ENCODE measurements around the gene MYLK2.
"Not testable (repeated sequence)": the region's sequence is repeated elsewhere in the genome, so short reads cannot be mapped to it uniquely, and the experiment has no call there.

The MYLK2 gene

GRCh38 chr20:31824125-31824485, 4.9 kb downstream of the MYLK2 start:
- no peaks in the 10 kb centered on the region for H4K20me1 ChIP-seq (ENCODE audit: insufficient read depth, low read length)
- no peak overlapping the region for H3K4me2 ChIP-seq (ENCODE audit: low read length)

DNA sequence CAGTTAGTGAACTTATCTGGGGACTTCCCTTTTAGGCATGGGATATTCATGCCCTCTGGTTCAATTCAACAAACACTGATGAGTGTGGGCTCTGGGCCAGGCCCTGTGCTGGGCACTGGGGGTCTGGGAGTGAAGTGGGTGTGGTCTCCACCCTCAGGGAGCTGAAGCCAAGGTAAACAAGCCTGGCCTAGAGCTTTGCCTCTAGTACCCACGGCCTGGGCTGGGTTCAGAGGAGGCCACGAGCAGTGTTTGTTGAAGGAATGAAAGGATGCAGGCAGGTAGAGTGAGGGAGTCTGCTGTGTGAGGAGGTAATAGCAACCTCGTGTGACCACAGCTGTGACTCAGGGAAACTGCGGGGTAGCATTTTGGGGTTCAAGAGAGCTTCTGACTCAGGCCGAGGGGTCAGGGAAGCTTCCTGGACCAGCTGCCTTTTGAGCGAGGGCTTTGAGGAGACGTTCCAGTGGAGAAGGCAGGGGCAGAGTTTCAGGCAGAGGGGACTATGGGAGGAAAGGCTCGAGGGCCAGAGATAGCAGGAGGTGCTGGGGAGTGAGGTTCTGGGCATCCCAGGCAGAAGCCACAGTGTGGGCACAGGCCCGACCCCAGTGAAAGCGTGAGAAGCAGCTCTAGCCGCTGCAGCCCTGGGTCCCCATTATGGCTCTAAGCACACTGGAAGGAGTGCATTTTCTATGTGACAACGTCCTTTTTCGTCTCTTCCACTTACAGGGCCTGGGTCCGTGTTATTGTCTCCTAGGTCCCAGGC, 5.6 kb downstream of the MYLK2 start:
- Histone ChIP-seq H3K27ac (ENCODE audit: low read length) (no peak overlapping the region), H3K27me3 (ENCODE audit: low read depth, low read length) (no peaks in the 10 kb centered on the region), H3K36me3 (replicated peaks; ENCODE audit: low read depth, low read length) (no peaks in the 10 kb centered on the region), H3K9me3 (ENCODE audit: insufficient read depth, low read length) (no peaks in the 10 kb centered on the region), H3K4me3 (ENCODE audit: low read length) (no peak overlapping the region), H3K4me2 (ENCODE audit: low read length) (no peak overlapping the region), H3K9ac (ENCODE audit: low read length) (no peak overlapping the region), H4K20me1 (ENCODE audit: insufficient read depth, low read length) (no peaks in the 10 kb centered on the region), H3K4me1 (ENCODE audit: low read length) (0 out of 2 replicates have a peak, but pooled peaks cover 3% of the 10 kb centered on the region), H3K79me2 (ENCODE audit: low read length) (no peaks in the 10 kb centered on the region), H2AFZ (ENCODE audit: low read depth, low read length) (no peak overlapping the region)
- TF ChIP-seq, protein P1, sequence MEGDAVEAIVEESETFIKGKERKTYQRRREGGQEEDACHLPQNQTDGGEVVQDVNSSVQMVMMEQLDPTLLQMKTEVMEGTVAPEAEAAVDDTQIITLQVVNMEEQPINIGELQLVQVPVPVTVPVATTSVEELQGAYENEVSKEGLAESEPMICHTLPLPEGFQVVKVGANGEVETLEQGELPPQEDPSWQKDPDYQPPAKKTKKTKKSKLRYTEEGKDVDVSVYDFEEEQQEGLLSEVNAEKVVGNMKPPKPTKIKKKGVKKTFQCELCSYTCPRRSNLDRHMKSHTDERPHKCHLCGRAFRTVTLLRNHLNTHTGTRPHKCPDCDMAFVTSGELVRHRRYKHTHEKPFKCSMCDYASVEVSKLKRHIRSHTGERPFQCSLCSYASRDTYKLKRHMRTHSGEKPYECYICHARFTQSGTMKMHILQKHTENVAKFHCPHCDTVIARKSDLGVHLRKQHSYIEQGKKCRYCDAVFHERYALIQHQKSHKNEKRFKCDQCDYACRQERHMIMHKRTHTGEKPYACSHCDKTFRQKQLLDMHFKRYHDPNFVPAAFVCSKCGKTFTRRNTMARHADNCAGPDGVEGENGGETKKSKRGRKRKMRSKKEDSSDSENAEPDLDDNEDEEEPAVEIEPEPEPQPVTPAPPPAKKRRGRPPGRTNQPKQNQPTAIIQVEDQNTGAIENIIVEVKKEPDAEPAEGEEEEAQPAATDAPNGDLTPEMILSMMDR (IDR thresholded peaks at IDR 0.05; ENCODE audit: low read depth, low read length): no peak
- TF ChIP-seq EZH2phosphoT487 (IDR thresholded peaks at IDR 0.05; ENCODE audit: low read depth): no peak

More at GRCh38 chr20:31824125-31824485, 4.9 kb downstream of the MYLK2 start:
- Histone ChIP-seq H3K27ac (ENCODE audit: low read length) (no peak overlapping the region), H3K9ac (ENCODE audit: low read length) (no peak overlapping the region), H2AFZ (ENCODE audit: low read depth, low read length) (no peak overlapping the region), H3K79me2 (ENCODE audit: low read length) (no peaks in the 10 kb centered on the region), H3K36me3 (replicated peaks; ENCODE audit: low read depth, low read length) (no peaks in the 10 kb centered on the region), H3K27me3 (ENCODE audit: low read depth, low read length) (no peaks in the 10 kb centered on the region), H3K9me3 (ENCODE audit: insufficient read depth, low read length) (no peaks in the 10 kb centered on the region), H3K4me3 (ENCODE audit: low read length) (no peak overlapping the region), H3K4me1 (ENCODE audit: low read length) (0 out of 2 replicates have a peak, but pooled peaks cover 3% of the 10 kb centered on the region)
- TF ChIP-seq EZH2phosphoT487 (IDR thresholded peaks at IDR 0.05; ENCODE audit: low read depth): no peak
- TF ChIP-seq, protein P1 (IDR thresholded peaks at IDR 0.05; ENCODE audit: low read depth, low read length): no peak

- Histone ChIP-seq H3K36me3 (replicated peaks; ENCODE audit: low read depth, low read length) (no peaks in the 10 kb centered on the region), H3K27me3 (ENCODE audit: low read depth, low read length) (no peaks in the 10 kb centered on the region), H2AFZ (ENCODE audit: low read depth, low read length) (no peak overlapping the region), H3K4me2 (ENCODE audit: low read length) (no peak overlapping the region), H3K9me3 (ENCODE audit: insufficient read depth, low read length) (no peaks in the 10 kb centered on the region), H4K20me1 (ENCODE audit: insufficient read depth, low read length) (no peaks in the 10 kb centered on the region), H3K9ac (ENCODE audit: low read length) (no peak overlapping the region), H3K4me3 (ENCODE audit: low read length) (no peak overlapping the region), H3K27ac (ENCODE audit: low read length) (no peak overlapping the region), H3K79me2 (ENCODE audit: low read length) (no peaks in the 10 kb centered on the region), H3K4me1 (ENCODE audit: low read length) (0 out of 2 replicates have a peak, but pooled peaks cover 3% of the 10 kb centered on the region)
- no peak for TF ChIP-seq EZH2phosphoT487 (IDR thresholded peaks at IDR 0.05; ENCODE audit: low read depth)
- TF ChIP-seq, protein P1 (IDR thresholded peaks at IDR 0.05; ENCODE audit: low read depth, low read length): no peak
Measured at GRCh38 chr20:31826074-31826473, 6.9 kb downstream of the MYLK2 start.

- Histone ChIP-seq H3K27me3 (ENCODE audit: low read depth, low read length) (no peaks in the 10 kb centered on the region), H3K79me2 (ENCODE audit: low read length) (no peaks in the 10 kb centered on the region), H3K4me3 (ENCODE audit: low read length) (no peak overlapping the region), H2AFZ (ENCODE audit: low read depth, low read length) (no peak overlapping the region), H4K20me1 (ENCODE audit: insufficient read depth, low read length) (no peaks in the 10 kb centered on the region), H3K9ac (ENCODE audit: low read length) (no peak overlapping the region), H3K4me2 (ENCODE audit: low read length) (no peak overlapping the region), H3K27ac (ENCODE audit: low read length) (no peak overlapping the region), H3K9me3 (ENCODE audit: insufficient read depth, low read length) (no peaks in the 10 kb centered on the region), H3K36me3 (replicated peaks; ENCODE audit: low read depth, low read length) (no peaks in the 10 kb centered on the region), H3K4me1 (ENCODE audit: low read length) (0 out of 2 replicates have a peak, but pooled peaks cover 3% of the 10 kb centered on the region)
- TF ChIP-seq EZH2phosphoT487 (IDR thresholded peaks at IDR 0.05; ENCODE audit: low read depth): no peak
- TF ChIP-seq, protein P1 (IDR thresholded peaks at IDR 0.05; ENCODE audit: low read depth, low read length): no peak
Measured at GRCh38 chr20:31827059-31827458, 7.9 kb downstream of the MYLK2 start.

GRCh38 chr20:31828016-31828415, 8.9 kb downstream of the MYLK2 start:
- not testable (repeated sequence) for H3K4me1 ChIP-seq (ENCODE audit: low read length); H3K4me2 ChIP-seq (ENCODE audit: low read length); H3K79me2 ChIP-seq (ENCODE audit: low read length); H3K4me3 ChIP-seq (ENCODE audit: low read length); H4K20me1 ChIP-seq (ENCODE audit: insufficient read depth, low read length); H2AFZ ChIP-seq (ENCODE audit: low read depth, low read length); H3K9me3 ChIP-seq (ENCODE audit: insufficient read depth, low read length); H3K9ac ChIP-seq (ENCODE audit: low read length); H3K27me3 ChIP-seq (ENCODE audit: low read depth, low read length); H3K36me3 ChIP-seq (replicated peaks; ENCODE audit: low read depth, low read length); H3K27ac ChIP-seq (ENCODE audit: low read length)
